Ovary (tissue), 3 donors: Measurements from ENCODE around the gene LMOD2.

Experiments used
- CTCF ChIP-seq, 3 donors: fragments of 450-650 bp in 2 of 3; fragments of 200-600 bp in 1 of 3; IDR thresholded peaks; one replicate each; pipeline versions ENCODE4 v1.5.1 to v1.8.0; 2016 to 2022; ENCODE audit warnings: antibody characterized with exemption in 3 of 3, mild to moderate bottlenecking in 1 of 3
- EP300 ChIP-seq: sonication (generic); formaldehyde crosslinking; IDR thresholded peaks from one replicate; pipeline ENCODE4 v1.6.1; 2017; ENCODE audit warnings: antibody characterized with exemption
- donor health status: DM: no; HTN: no; CAD: no.

- TF ChIP-seq CTCF (IDR thresholded peaks at IDR 0.05) (no peak), EP300 (no peak)
These were observed 46.4 kb upstream of the LMOD2 start for GRCh38 chr7:123608991-123609882.
